ENCODE measurements around the gene ATF6. TPM values are rescaled to one million over a fixed set of nuclear protein-coding genes. Genes with fewer than 3 reads are reported as not detected.
A peak's percentile ranks its signal among the peaks of the same experiment; 100 is the strongest.

Gene ATF6
- total and polyA plus RNA-seq, 9 of the 15 experiments (the other 6 are each of a cell fraction or from before 2014, with no cell fraction given), result 11.7 to 32.4 (median 20.4) TPM

DNA sequence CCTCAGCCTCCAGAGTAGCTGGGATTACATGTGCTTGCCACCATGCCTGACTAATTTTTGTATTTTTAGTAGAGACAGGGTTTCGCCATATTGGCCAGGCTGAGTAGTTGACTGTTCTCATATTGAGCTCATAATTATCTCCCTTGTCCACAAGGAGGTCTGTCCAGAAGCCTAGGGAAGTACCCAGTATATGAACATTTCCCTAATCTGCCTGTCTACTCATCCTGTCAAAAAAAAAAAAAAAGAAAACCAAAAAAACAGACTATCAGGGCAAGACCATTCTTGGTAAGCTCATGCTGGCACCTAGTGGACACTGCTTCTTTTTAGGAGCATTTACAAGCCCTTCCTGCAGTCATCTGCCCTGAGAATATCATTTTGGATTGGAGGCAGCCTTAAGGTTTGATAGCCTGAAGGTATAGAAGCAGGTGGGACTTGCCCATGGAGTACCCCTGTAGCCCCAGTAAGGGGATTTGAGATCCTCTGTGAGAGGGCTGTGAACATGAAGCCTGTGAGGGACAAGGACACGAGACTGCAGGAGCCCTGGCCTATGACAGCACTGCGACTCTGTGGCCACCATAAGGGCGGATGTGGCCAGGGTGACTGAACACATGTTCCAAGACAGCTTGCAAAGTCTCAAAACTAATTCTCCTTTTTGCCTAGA is 27.4 kb upstream of the ATF6 start (continued):
- TF ChIP-seq TGIF2 (CRISPR knock-in tag; IDR thresholded peaks at IDR 0.05) (no peak), NCOR1 (IDR thresholded peaks at IDR 0.05) (peak; percentile 25; the same call in 1 of the 2 replicates), SPI1 (IDR thresholded peaks at IDR 0.05; ENCODE audit: borderline replicate concordance, low read depth, low read length) (0 out of 2 replicates have a peak, but pooled peaks have one; percentile 10), ZNF431 (CRISPR knock-in tag; IDR thresholded peaks at IDR 0.05) (no peak), FOXK2 (conservative IDR thresholded peaks at IDR 0.05 in 1 of 2, IDR thresholded peaks at IDR 0.05 in 1 of 2; ENCODE audit: low read depth in 2 of 2) (peak; percentile 50 to 62; a peak in 2 of 4 replicates), TAL1 (IDR thresholded peaks at IDR 0.05) (peak; percentile 40), SMAD4 (CRISPR knock-in tag; conservative IDR thresholded peaks at IDR 0.05) (peak; percentile 55; the same call in 1 of the 2 replicates), TCF3 (CRISPR knock-in tag; IDR thresholded peaks at IDR 0.05) (peak; percentile 51), ESRRA (IDR thresholded peaks at IDR 0.05; ENCODE audit: borderline replicate concordance, low read depth) (0 out of 2 replicates have a peak, but pooled peaks have one; percentile 26), LARP7 (IDR thresholded peaks at IDR 0.05) (peak; percentile 72; the same call in 1 of the 2 replicates), NFRKB (IDR thresholded peaks at IDR 0.05; ENCODE audit: low read depth) (peak; percentile 73), TOE1 (IDR thresholded peaks at IDR 0.05; ENCODE audit: borderline replicate concordance) (peak; percentile 47; the same call in 1 of the 2 replicates), TOE1 (CRISPR knock-in tag; IDR thresholded peaks at IDR 0.05; ENCODE audit: borderline replicate concordance, low read depth) (no peak), HDAC2 (IDR thresholded peaks at IDR 0.05) (peak; percentile 75), TRIM28 (IDR thresholded peaks at IDR 0.05) (peak; percentile 46; the same call in 1 of the 2 replicates)
- TF ChIP-seq, protein P1, sequence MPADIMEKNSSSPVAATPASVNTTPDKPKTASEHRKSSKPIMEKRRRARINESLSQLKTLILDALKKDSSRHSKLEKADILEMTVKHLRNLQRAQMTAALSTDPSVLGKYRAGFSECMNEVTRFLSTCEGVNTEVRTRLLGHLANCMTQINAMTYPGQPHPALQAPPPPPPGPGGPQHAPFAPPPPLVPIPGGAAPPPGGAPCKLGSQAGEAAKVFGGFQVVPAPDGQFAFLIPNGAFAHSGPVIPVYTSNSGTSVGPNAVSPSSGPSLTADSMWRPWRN (IDR thresholded peaks at IDR 0.05; ENCODE audit: low read depth), result 0 out of 2 replicates have a peak, but pooled peaks have one; percentile 25
- TF ChIP-seq, protein P2, sequence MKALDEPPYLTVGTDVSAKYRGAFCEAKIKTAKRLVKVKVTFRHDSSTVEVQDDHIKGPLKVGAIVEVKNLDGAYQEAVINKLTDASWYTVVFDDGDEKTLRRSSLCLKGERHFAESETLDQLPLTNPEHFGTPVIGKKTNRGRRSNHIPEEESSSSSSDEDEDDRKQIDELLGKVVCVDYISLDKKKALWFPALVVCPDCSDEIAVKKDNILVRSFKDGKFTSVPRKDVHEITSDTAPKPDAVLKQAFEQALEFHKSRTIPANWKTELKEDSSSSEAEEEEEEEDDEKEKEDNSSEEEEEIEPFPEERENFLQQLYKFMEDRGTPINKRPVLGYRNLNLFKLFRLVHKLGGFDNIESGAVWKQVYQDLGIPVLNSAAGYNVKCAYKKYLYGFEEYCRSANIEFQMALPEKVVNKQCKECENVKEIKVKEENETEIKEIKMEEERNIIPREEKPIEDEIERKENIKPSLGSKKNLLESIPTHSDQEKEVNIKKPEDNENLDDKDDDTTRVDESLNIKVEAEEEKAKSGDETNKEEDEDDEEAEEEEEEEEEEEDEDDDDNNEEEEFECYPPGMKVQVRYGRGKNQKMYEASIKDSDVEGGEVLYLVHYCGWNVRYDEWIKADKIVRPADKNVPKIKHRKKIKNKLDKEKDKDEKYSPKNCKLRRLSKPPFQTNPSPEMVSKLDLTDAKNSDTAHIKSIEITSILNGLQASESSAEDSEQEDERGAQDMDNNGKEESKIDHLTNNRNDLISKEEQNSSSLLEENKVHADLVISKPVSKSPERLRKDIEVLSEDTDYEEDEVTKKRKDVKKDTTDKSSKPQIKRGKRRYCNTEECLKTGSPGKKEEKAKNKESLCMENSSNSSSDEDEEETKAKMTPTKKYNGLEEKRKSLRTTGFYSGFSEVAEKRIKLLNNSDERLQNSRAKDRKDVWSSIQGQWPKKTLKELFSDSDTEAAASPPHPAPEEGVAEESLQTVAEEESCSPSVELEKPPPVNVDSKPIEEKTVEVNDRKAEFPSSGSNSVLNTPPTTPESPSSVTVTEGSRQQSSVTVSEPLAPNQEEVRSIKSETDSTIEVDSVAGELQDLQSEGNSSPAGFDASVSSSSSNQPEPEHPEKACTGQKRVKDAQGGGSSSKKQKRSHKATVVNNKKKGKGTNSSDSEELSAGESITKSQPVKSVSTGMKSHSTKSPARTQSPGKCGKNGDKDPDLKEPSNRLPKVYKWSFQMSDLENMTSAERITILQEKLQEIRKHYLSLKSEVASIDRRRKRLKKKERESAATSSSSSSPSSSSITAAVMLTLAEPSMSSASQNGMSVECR (CRISPR knock-in tag; IDR thresholded peaks at IDR 0.05), result 0 out of 2 replicates have a peak, but pooled peaks have one; percentile 44
- TF ChIP-seq, protein P3, sequence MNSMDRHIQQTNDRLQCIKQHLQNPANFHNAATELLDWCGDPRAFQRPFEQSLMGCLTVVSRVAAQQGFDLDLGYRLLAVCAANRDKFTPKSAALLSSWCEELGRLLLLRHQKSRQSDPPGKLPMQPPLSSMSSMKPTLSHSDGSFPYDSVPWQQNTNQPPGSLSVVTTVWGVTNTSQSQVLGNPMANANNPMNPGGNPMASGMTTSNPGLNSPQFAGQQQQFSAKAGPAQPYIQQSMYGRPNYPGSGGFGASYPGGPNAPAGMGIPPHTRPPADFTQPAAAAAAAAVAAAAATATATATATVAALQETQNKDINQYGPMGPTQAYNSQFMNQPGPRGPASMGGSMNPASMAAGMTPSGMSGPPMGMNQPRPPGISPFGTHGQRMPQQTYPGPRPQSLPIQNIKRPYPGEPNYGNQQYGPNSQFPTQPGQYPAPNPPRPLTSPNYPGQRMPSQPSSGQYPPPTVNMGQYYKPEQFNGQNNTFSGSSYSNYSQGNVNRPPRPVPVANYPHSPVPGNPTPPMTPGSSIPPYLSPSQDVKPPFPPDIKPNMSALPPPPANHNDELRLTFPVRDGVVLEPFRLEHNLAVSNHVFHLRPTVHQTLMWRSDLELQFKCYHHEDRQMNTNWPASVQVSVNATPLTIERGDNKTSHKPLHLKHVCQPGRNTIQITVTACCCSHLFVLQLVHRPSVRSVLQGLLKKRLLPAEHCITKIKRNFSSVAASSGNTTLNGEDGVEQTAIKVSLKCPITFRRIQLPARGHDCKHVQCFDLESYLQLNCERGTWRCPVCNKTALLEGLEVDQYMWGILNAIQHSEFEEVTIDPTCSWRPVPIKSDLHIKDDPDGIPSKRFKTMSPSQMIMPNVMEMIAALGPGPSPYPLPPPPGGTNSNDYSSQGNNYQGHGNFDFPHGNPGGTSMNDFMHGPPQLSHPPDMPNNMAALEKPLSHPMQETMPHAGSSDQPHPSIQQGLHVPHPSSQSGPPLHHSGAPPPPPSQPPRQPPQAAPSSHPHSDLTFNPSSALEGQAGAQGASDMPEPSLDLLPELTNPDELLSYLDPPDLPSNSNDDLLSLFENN (IDR thresholded peaks at IDR 0.05; ENCODE audit: low read depth in 2 of 2, low read length in 2 of 2), result 0 out of 4 replicates have a peak, but pooled peaks of 1 of the 2 experiments have one; percentile 12
- TF ChIP-seq, protein P4, sequence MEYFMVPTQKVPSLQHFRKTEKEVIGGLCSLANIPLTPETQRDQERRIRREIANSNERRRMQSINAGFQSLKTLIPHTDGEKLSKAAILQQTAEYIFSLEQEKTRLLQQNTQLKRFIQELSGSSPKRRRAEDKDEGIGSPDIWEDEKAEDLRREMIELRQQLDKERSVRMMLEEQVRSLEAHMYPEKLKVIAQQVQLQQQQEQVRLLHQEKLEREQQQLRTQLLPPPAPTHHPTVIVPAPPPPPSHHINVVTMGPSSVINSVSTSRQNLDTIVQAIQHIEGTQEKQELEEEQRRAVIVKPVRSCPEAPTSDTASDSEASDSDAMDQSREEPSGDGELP (CRISPR knock-in tag; IDR thresholded peaks at IDR 0.05; ENCODE audit: borderline replicate concordance), result no peak
